Left lung (tissue), 10 donors: ENCODE measurements around the gene MRPL14. TPM values are rescaled to one million over a fixed set of nuclear protein-coding genes. Genes with fewer than 3 reads are reported as not detected.
A peak's percentile ranks its signal among the peaks of the same experiment; 100 is the strongest.

Experiments
- ATAC-seq: fragments of 200-7000 bp; cut with Tn5 transposase; one replicate; pipeline ENCODE4 v1.9.1; 2020; ENCODE audit warnings: moderate library complexity
- DNase-seq, 4 donors: peaks; one replicate each; pipeline ENCODE4 v3.0.0-alpha.2; 2013 to 2020
- H3K27ac ChIP-seq, 2 donors: fragments of 200-600 bp; sonication (generic) in 1 of 2; one replicate each; pipeline versions ENCODE4 v1.5.0 to v1.8.0; 2020 to 2021
- H3K27me3 ChIP-seq, 2 donors: fragments of 200-600 bp; sonication (generic) in 1 of 2; one replicate each; pipeline versions ENCODE4 v1.5.0 to v1.8.0; 2020 to 2021
- H3K36me3 ChIP-seq, 2 donors: fragments of 200-600 bp; sonication (generic) in 1 of 2; one replicate each; pipeline versions ENCODE4 v1.5.0 to v1.8.0; 2020 to 2021
- H3K4me1 ChIP-seq, 2 donors: fragments of 200-600 bp; one replicate each; pipeline ENCODE4 v1.8.0; 2021
- H3K4me3 ChIP-seq, 2 donors: fragments of 200-600 bp; sonication (generic) in 1 of 2; one replicate each; pipeline versions ENCODE4 v1.5.0 to v1.8.0; 2020 to 2021; ENCODE audit warnings: mild to moderate bottlenecking in 1 of 2
- H3K9me3 ChIP-seq, 2 donors: fragments of 200-600 bp; sonication (generic) in 1 of 2; one replicate each; pipeline versions ENCODE4 v1.5.0 to v1.8.0; 2020 to 2021
- CTCF ChIP-seq, 2 donors: fragments of 200-600 bp; sonication (generic) in 1 of 2; IDR thresholded peaks; one replicate each; pipeline versions ENCODE4 v1.5.0 to v1.8.0; 2021; ENCODE audit warnings: antibody characterized with exemption in 2 of 2
- intact Hi-C, 2 donors: fragments of 100-400 bp; cut with DNase I; formaldehyde crosslinking; loops; one replicate each; pipeline versions ENCODE4 v1.11.2 to v1.14.2; 2022
- polyA plus RNA-seq, 6 donors: library from polyadenylated mRNA; unstranded; fragments of 120-200 nt; gene quantifications; one replicate each; pipeline ENCODE4 v1.2.1, GENCODE V29; 2013; ENCODE audit not compliant: insufficient read length in 6 of 6
- total RNA-seq, 2 donors: library from RNA; stranded (reverse); fragmentation: NEBNext Ultra II Directional; extraction: Animal tissue kit (Norgen Biotek cat#: 25700); gene quantifications; one replicate each; pipeline ENCODE4 v1.2.1, GENCODE V29; 2021
- donor health status: DM: no; HTN: yes; CAD: no.
- donor health status: DM: no; HTN: no; CAD: no.

The MRPL14 gene
- total and polyA plus RNA-seq, 8 donors = 29.8 to 100 (median 37.6) TPM

- no peaks in the 10 kb centered on the region for H3K36me3 ChIP-seq
- H3K4me1 ChIP-seq = peaks cover 0 to 21% of the 10 kb centered on the region in 2 donors
- peaks cover 0 to 49% of the 10 kb centered on the region in 2 donors for H3K27me3 ChIP-seq
- H3K4me3 ChIP-seq = no peak overlapping the region
- peak; percentile 86 to 93 for TF ChIP-seq CTCF (IDR thresholded peaks at IDR 0.05)
- intact Hi-C loops = loop anchor here in 1 of 2 donors (5.0 kb wide), 2 partner anchors 357 to 412 kb away; no protein-coding TSS in a partner anchor
- DNase-seq (peak in 3 of 4 donors; percentile 59 to 84 (median 73)), ATAC-seq (peak; percentile 73)
- no peak overlapping the region for H3K27ac ChIP-seq
- H3K9me3 ChIP-seq = no peaks in the 10 kb centered on the region
These were observed 48.2 kb downstream of the MRPL14 start for GRCh38 chr6:44078827-44079671.

GRCh38 chr6:44078219-44078826 lies 48.9 kb downstream of the MRPL14 start:
- peaks cover 0 to 56% of the 10 kb centered on the region in 2 donors for H3K27me3 ChIP-seq
- H3K36me3 ChIP-seq = no peaks in the 10 kb centered on the region
- intact Hi-C loops = loop anchor here in 1 of 2 donors (5.0 kb wide), 2 partner anchors 356 to 411 kb away; no protein-coding TSS in a partner anchor
- ATAC-seq (no peak), DNase-seq (no peak)
- H3K27ac ChIP-seq = no peak overlapping the region
- H3K4me1 ChIP-seq = peaks cover 5 to 28% of the 10 kb centered on the region in 2 donors
- no peak overlapping the region for H3K4me3 ChIP-seq
- H3K9me3 ChIP-seq = no peaks in the 10 kb centered on the region
- no peak for TF ChIP-seq CTCF (IDR thresholded peaks at IDR 0.05)

GRCh38 chr6:44077214-44077946 lies 49.9 kb downstream of the MRPL14 start:
- Histone ChIP-seq H3K36me3 (no peaks in the 10 kb centered on the region), H3K4me1 (peaks cover 10 to 35% of the 10 kb centered on the region in 2 donors), H3K27me3 (peaks cover 0 to 57% of the 10 kb centered on the region in 2 donors), H3K9me3 (no peaks in the 10 kb centered on the region), H3K27ac (no peak overlapping the region), H3K4me3 (no peak overlapping the region)
- intact Hi-C loops = loop anchor here in 1 of 2 donors (2.0 to 5.0 kb wide), 3 partner anchors 309 to 410 kb away; no protein-coding TSS in a partner anchor
- DNase-seq (no peak), ATAC-seq (no peak)
- TF ChIP-seq CTCF (IDR thresholded peaks at IDR 0.05) = no peak

- no peaks in the 10 kb centered on the region for H3K9me3 ChIP-seq
- no peak overlapping the region for H3K4me3 ChIP-seq
- H3K36me3 ChIP-seq = no peaks in the 10 kb centered on the region
- TF ChIP-seq CTCF (IDR thresholded peaks at IDR 0.05) = no peak
- no peak overlapping the region for H3K27ac ChIP-seq
- H3K4me1 ChIP-seq = peaks cover 14 to 35% of the 10 kb centered on the region in 2 donors
- H3K27me3 ChIP-seq = peaks cover 0 to 60% of the 10 kb centered on the region in 2 donors
- intact Hi-C loops = loop anchor here in 1 of 2 donors (2.0 to 5.0 kb wide), 3 partner anchors 308 to 409 kb away; no protein-coding TSS in a partner anchor
- ATAC-seq = no peak
- DNase-seq = peak in 1 of 4 donors; percentile 82
These were observed 50.7 kb downstream of the MRPL14 start for GRCh38 chr6:44076356-44077213.
